Adrenal gland (tissue), 5 donors: Measurements from ENCODE around the gene ARHGAP23.
"Not testable (repeated sequence)": the region's sequence is repeated elsewhere in the genome, so short reads cannot be mapped to it uniquely, and the experiment has no call there.

Source experiments
- CTCF ChIP-seq, 6 experiments: fragments of 450-650 bp in 4 of 6; fragments of 200-600 bp in 2 of 6; sonication (generic) in 1 of 6; IDR thresholded peaks; 1 replicate in 5 of 6; 2 replicates in 1 of 6; pipeline versions ENCODE4 v1.5.1 to v1.8.0; 2016 to 2021; ENCODE audit warnings: antibody characterized with exemption in 6 of 6, mild to moderate bottlenecking in 2 of 6, moderate library complexity in 1 of 6
- POLR2A ChIP-seq, 2 donors: fragments of 450-650 bp; IDR thresholded peaks; one replicate each; pipeline ENCODE4 v1.6.1; 2017; ENCODE audit warnings: antibody characterized with exemption in 2 of 2, mild to moderate bottlenecking in 2 of 2, moderate library complexity in 1 of 2
- donor health status: DM: no; HTN: no; CAD: no.

DNA sequence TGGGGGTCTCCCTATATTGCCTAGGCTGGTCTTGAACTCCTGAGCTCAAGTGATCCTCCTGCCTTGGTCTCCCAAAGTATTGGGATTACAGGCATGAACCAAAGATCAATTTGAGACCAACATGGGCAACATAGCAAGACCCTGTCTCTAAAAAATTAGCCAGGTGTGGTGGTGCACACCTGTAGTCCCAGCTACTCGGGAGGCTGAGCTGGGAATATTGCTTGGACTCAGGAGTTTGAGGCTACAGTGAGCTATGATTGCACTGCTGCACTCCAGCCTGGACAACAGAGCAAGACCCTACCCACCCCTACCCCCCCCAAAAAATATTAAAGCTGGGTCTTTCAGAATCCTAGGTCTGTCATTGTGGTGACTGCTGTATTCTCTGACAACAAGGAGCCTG, 9.0 kb downstream of the ARHGAP23 start:
- TF ChIP-seq CTCF, POLR2A (IDR thresholded peaks at IDR 0.05): not testable (repeated sequence)
